ENCODE measurements around the gene RSL1D1.
"Not testable (repeated sequence)": the region's sequence is repeated elsewhere in the genome, so short reads cannot be mapped to it uniquely, and the experiment has no call there.

RSL1D1 gene

DNA sequence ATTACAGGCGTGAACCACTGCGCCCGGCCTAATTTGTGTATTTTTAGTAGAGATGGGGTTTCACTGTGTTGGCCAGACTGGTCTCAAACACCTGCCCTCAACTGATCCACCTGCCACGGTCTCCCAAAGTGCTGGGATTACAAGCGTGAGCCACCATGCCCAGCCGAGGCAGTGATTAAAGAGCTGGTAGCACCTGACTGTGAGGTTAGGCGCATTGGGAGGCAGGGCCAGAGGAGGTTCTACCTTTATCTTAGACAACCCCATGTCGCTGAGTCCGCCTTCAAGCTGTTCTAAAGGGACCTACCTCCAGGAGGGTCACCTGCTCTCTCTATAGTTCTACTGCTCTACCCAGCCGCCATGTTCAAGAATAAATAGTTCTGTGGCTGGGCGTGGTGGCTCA lies 8.1 kb downstream of the RSL1D1 start:
- DNase-seq = peak; percentile 52

DNA sequence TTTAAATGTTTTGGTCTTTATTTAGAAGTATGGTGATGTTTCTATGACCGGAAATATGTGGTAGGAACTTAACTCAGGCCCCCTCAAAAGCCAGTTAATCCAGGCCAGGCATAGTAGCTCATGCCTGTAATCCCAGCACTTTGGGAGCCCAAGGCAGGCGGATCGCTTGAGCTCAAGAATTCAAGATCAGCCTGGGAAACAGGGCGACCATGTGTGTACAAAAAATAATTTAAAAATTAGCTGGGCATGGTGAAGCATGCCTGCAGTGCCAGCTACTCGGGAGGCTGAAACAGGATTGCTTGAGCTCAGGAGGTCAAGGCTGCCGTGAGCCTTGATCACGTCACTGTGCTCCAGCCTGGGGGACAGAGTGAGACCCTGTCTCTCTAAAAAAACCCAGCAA lies 10.3 kb downstream of the RSL1D1 start:
- peak; percentile 32 for DNase-seq

DNA sequence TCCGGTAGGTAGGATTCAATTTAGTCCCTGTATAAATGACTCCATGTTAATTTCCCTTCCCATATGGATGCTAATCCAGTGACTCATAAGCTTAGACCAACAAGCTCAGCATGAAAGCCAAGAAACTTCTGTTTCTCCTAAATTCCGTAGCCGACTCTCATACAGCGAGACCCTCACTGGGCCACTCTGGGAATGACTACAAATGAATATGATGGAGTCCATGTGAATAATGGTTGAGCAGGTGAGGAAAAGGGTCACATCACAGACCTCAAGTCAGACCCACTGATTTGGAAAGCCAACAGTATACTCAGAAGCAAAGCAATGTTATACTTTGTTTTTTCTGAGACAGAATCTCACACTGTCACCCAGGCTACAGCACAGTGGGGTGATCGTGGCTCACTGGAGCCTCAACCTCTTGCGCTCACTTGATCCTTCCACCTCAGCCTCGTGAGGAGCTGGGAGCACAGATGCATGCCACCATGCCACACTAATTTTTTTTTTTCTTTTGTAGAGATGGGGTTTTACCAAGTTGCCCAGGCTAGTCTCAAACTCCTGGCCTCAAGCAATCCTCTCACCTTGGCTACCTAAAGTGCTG lies 14.6 kb downstream of the RSL1D1 start:
- no peak for DNase-seq

DNA sequence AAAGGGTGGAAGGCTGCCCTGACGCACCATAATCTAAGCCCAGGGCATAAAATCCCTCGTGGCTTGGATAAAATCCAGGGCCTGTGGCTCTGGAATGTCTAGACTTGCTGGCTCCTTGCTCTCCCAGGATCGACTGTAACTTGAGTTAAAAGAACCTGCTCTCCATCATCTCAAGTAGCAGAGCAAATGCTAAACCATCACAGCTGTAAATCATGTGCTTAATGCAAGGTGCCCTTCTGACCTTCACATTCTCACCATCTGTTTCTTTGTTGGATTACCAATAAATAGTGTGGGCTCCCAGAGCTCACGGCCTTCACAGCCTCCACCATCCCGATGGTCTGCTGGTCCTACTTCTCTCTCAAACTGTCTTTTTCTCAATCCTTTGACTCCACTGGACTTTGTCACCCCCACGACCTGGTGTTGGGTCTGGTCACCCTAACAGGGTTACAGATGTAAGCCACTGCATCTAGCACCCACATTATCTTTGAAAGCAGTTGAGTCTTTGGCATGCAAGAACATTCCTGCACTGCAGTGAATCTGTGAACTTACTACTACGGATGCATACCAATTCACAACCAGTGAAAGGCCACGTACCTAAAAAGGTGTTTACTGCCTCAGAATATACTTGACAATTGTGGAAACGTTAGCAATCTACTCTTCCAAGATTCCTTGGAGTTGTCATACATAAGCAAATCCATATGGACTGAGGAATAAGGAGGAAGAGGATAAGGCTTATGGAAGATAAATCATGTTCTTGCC lies 15.3 kb downstream of the RSL1D1 start:
- no peak for DNase-seq

DNA sequence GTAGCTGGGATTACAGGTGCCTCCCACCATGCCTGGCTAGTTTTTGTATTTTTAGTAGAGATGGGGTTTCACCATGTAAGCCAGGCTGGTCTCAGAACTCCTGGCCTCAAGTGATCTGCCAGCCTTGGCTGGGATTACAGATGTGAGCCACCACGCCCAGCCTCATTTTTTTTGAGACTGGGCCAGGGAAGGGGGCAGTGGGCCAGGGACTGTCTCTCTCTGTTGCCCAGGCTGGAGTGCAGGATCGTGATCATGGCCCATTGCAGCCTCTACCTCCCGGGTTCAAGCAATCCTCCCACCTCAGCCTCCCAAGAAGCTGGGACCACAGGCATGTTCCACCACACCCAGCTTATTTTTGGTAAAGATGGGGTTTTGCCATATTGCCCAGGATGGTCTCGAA lies 16.0 kb downstream of the RSL1D1 start:
- no peak for DNase-seq

DNA sequence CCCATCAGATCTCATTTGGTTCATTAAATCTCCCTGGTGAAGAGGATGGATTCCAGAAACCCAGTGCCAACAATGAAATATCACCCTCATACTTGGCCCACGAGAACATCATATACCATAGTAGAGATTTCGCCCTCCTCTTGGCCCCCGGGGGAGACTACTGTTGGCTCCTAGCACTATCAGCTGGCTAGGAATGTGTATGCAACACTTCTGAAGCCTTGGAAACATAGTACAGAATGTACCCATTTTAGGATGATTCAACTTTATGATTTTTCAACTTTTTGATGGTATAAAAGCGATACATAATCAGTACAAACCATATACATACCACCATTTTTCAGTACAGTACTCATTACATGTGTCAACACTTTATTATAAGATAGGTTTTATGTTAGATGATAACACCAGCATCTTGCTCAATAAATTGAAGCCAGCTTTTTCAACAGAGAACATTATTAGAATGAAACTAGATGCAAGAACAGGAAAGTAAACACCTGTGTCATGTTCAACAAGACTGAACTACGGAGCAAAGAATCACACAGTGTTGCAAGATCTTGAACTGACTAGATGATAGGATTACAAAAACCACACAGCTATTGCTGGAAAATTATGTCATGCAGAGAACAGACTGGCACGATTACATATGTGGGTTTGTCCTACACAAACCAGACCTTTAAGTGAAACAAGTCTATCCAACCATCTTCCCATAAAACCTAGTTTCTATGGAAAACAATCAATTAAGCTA lies 17.2 kb downstream of the RSL1D1 start:
- DNase-seq = no peak

DNA sequence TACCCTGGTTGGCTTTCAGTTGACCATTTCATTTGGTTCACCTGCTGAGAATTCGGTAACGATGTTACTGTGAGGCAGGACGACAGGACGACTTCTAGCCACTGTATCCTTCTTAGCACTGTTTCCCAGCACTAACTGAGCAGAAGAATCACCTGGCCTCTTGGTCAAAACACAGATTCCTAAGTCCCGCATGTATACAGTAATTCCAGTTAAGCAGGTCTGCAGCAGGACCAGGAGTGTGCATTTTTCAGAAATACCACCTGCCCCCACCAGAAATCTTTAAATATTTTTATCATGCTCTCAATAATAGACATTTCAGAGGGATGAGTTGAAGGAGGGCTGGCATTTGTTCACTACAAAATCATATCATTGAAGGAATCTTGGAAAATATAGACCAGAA lies 22.6 kb downstream of the RSL1D1 start:
- DNase-seq = no peak

DNA sequence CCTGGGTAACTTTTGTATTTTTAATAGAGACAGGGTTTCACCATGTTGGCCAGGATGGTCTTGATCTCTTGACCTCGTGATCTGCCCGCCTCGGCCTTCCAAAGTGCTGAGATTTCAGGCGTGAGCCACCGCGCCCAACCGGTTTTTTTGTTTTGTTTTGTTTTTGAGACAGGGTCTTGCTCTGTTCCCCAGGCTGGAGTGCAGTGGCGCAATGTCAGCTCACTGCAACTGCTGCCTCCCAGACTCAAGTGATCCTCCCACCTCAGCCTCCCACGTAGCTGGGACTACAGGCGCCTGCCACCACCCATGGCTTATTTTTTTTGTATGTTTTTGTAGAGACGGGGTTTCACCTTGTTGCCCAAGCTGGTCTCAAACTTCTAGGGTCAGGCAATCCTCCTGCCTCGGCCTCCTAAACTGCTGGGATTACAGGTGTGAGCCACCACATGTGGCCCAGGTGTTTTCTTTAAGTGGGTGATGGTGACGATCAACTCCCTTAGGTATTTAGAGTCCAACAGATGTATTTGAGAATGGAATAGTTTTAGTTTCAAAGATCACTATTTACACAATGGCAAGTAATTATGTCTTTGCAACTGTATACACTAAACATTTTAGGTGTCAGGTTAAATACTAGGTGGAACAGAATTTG lies 25.7 kb downstream of the RSL1D1 start:
- not testable (repeated sequence) for DNase-seq

DNA sequence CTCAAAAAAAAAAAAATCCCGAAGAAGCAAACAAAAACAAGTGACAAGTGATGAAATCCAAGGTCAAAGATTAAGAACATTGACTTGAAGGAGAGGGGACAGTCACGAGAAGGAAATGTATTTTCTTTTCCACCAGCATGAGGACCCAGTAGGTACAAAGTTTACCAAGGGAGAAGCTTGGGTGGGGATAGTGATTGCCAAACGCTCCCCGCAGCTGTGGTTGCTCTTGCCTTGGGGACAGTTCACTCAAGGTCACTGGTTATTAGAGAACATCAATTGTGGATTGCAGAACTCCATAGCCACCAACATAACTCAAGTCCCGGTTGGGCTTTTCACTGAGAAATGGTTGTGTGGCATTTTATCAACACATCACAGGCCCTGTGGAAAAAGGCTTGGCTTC lies 27.0 kb downstream of the RSL1D1 start:
- no peak for DNase-seq

DNA sequence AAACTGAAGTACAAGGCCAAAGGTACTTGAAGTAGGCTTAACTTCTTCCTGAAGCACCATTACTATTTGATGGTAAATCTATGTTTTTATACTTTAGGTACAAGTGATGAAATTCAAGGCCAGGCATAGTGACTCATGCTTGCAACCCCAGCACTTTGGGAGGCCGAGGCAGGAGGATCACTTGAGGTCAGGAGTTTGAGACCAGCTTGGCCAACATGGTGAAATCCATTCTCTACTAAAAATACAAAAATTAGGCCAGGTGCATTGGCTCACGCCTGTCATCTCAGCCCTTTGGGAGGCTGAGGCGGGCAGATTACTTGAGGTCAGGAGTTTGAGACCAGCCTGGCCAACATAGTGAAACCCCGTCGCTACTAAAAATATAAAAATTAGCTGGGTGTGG lies 27.7 kb downstream of the RSL1D1 start:
- DNase-seq = not testable (repeated sequence)

DNA sequence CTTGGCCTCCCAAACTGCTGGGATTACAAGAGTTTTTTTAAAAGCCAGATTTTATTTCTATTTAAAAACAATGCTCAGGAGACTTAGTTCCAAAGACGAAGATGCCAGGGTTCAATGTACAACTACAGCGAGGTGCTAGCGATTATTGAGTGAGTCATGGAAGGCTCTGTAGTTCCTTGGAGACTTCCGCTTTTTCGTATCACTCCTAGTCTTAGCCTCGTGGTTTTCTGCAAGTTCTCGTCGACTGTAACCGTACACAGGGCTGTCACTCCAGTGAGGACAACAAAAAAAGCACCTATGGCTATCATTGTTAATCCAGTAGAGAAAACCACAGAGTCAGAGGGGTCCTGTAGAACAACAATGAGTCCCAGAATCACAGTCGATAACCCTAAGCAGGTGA lies 31.5 kb downstream of the RSL1D1 start:
- no peak for DNase-seq

DNA sequence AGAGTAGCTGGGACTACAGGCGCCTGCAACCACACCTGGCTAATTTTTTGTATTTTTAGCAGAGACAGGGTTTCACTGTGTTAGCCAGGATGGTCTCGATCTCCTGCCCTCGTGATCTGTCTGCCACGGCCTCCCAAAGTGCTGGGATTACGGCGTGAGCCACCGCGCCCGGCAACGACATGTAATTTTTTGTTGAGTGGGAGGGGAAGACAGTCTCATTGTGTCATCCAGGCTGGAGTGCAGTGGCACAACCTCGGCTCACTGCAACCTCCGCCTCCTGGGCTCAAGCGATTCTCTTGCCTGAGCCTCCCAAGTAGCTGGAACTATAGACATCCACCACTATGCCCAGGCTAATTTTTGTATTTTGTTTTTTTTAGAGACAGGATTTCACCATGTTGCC lies 32.4 kb downstream of the RSL1D1 start:
- DNase-seq = not testable (repeated sequence)

DNA sequence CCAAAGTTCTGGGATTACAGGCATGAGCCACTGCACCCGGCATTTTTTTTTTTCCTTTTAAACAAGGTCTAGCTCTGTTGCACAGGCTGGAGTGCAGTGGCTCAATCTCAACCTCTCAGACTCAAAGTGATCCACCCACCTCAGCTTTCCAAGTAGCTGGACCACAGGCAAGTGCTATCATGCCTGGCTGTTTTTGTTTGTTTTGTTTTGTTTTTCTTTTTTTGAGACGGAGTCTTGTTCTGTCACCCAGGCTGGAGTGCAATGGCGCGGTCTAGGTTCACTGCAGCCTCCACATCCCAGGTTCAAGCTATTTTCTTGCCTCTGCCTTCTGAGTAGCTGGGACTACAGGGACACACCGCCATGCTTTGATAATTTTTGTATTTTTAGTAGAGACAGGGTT lies 35.2 kb downstream of the RSL1D1 start:
- no peak for DNase-seq

DNA sequence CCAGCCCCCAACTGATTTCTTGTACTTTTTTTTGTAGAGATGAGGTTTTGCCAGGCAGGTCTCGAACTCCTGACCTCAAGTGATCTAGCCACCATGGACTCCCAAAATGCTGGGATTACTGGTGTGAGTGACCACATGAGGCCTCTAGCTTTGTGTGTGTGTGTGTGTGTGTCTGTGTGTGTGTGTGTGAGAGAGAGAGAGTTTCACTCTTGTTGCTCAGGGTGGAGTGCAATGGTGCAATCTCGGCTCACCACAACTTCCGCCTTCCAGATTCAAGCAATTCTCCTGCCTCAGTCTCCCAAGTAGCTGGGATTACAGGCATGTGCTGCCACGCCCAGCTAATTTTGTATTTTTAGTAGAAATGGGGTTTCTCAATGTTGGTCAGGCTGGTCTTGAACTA lies 36.5 kb downstream of the RSL1D1 start:
- DNase-seq = not testable (repeated sequence)

DNA sequence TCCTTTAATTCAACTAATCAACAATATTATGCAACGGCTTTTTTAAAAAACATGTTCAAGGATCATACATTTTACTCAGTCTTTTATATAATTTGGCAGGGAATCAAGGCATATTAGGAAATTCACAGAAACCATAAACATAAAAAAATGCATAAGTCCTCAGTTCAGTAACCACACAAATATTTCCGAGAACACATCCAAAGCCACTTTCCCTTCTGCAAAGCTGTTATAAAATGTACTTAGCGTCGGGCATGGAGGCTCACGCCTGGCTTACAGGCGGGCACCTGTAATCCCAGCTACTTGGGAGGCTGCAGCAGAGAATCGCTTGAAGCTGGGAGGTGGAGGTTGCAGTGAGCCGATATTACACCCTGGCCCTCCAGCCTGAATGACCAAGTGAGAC lies 44.6 kb downstream of the RSL1D1 start:
- no peak for DNase-seq

DNA sequence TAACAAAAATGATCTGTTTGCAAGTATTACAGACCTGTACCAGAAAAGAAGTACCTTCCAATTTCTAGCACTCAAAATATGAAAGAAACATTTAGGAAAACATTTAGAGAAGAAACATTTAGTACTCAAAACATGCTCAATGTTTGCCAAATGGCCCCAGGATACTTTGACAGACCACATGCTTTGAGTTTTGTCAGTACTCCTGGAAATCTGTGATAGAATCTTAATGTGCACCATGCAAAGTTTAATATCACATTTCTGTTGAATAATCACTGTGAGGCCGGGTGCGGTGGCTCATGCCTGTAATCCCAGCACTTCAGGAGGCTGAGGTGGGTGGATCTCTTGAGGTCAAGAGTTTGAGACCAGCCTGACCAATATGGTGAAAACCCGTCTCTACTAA lies 45.8 kb downstream of the RSL1D1 start:
- no peak for DNase-seq

DNA sequence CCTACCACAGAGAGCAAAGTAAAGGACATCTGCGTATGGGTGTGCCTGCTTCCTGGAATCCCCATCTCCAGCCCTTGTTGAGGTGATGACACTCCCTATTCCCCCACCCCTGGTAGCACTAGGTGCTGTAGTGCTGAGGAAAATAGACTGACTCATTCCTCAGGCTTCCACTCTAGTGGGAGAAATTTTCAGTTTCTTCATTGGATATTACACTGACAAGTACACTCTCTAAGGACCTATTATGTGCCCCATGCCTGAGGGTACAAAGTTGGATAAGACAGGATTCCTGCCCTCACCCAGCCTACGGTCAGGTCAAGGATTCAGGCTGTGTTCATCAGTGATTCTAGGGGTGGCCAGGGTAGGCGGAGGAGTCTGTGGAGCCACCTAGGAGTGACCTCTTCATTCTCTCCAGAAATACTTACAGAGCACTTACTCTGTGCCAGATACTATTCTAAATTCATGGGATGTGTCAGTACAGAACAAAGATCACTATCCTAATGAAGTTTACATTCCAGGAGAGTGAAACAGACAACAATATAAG lies 49.8 kb downstream of the RSL1D1 start:
- no peak for DNase-seq

DNA sequence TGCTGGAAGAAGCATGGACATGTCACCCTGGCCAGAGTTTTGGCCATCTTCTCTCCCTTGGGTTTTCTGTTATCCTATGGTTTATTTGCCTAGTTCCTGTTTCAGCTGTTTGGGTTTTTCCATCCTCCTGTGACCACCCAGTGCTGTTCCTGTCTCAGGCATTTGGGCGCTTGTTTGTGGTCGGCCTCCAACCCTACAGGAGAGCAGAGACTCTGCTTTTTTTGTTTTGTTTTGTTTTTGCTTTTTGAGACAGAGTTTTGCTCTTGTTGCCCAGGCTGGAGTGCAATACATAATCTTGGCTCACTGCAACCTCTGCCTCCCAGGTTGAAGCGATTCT lies 51.0 kb downstream of the RSL1D1 start:
- no peak for DNase-seq

DNA sequence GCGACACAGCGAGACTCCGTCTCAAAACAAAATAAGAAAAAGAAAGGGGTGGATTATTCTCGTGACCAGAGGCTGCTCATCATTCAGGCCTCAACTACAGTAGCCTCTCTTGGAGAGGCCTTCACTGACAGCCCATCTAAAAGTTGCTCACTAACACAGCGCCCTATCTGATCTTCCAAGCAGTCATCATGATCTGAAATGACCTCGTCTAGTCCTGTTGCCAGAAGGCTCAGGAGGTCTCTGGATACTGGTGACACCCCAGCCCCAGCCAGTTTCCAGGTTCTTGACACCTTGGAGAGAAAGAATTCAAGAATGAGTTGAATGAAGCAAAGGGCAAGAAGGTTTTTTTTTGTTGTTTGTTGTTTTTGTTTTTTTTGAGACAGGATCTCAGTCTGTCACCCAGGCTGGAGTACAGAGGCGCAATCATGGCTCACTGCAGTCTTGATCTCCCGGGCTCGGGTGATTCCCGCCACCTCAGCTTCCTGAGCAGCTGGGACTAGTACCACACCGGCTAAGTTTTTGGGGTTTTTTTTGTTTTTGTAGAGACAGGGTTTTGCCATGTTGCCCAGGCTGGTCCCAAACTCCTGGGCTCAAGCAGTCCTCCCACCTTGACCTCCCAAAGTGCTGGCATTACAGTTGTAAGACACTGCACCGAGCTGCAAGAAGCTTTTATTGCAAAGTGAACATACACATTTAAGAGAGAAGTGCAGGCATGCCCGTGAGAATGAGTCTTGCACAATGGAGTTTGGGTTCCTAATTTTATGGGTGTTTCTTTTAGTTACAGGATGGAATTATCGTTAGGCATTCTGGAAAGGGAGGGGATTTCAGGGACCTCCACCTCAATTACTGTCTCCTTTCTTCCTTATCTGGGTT lies 51.6 kb downstream of the RSL1D1 start:
- no peak for DNase-seq

DNA sequence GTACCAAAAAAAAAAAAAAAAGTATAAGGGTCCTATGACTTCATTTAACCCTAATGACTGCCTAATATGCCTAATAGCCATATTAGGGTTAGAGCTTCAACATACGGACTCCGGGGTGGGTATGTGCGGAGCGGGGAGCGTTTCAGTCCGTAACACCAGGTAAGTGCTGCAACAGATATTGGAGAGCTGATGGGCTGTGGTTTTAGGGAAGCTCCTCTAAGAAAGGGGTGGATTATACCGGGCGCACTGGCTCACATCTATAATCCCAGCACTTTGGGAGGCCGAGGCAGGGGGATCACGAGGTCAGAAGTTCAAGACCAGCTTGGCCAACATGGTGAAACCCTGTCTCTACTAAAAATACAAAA lies 52.3 kb downstream of the RSL1D1 start:
- no peak for DNase-seq

DNA sequence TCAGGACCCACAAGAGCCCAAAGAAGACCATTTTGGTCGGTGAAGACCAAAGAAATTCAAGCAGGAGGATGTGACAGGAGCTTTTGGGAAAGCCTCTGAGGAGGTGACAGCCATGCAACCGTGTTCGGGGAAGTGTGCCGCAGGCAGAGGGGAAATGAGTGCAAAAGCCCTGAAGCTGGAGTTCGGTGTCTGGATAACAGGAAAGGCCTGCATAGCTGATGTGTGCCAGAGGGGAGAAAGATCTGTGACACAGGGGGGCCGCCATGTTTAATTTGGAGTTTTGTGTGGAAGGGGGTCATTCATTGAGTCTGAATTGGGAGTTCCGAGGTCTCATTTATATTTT lies 53.4 kb downstream of the RSL1D1 start:
- no peak for DNase-seq

DNA sequence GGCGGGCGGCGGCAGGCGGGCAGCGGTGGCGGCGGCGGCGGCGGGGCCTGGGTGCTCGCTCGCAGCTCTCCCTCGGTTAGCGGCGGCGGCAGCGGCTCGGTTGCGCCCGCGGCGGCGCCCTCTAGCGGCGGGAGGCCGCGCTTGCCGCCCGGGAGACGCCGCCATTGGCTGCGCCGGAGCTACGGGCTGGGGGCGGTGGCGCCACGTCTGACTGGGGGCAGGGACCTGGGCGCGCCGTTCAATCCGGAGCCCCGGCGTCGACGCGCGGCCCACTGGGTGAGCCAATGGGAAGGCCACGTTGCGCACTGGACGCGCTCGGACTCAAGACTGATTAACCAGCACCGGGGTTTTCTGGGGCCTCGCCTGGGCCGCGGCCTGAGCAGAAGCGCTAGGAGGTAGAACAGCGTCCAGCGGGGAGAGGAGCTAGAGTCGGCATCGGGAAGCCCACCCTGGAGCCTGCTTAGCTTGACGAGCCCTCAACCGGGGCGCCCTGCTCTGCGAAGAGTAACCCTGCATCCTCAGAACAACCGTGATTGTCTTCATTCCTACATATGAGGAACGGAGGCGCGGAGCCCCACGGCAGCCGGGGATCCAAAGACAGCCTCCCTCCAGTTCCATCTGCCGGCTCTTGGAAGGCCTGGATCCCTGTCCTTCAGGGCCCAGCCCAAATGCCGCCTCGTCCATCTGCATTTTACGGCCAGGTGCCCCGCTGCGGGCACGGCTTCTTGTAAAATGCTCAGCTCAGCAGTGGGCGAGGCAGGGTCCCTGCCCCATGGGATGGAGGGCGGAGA lies 54.0 kb downstream of the RSL1D1 start, which contains the start of gene ZC3H7A:
Gene ZC3H7A, minus strand, starts transcription at position 93 of the 791 bp plus-strand sequence. CDS start 14,904 bp downstream, outside the sequence.
- DNase-seq = peak; percentile 94
